GM18520 (cell line): ENCODE measurements around the gene C2CD5.
"Not testable (repeated sequence)": the region's sequence is repeated elsewhere in the genome, so short reads cannot be mapped to it uniquely, and the experiment has no call there.

Experiments
- ATAC-seq: cut with Tn5 transposase; IDR thresholded peaks from one replicate; pipeline ENCODE4 v1.9.1; 2021; ENCODE audit not compliant: unreplicated experiment

The C2CD5 gene

DNA sequence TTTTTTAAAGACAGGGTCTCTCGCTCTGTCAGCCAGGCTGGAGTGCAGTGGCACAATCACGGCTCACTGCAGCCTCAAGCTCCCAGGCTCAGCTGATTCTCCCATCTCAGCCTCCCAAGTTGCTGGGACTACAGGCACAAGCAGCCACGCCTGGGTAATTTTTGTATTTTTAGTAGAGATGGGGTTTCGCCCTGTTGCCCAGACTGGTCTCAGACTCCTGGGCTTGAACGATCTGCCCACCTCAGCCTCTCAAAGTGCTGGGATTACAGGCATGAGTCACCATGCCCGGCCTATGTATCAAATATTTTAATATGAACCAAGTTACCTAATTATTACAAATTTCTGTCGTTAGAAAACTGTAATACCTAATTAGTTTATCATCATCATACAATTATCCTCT lies 63.5 kb downstream of the C2CD5 start:
- not testable (repeated sequence) for ATAC-seq

DNA sequence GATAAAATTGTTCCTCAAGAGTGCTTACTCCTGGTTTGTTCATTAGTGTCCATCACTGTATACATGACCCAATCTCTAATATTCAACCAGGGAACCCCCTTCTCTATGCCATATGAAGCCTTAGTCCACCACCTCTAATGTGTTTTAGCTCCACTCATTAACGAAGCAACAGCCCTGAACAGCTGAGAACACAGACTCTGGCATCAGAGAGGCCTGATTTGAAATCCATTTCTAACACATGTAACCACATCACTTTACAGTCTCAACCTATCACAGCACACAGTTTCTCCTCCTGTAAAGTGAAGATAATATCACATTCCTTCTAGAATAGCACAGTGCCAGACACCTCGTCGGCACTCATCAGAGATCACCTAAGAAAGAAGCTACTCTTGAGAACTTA lies 64.3 kb downstream of the C2CD5 start:
- no peak for ATAC-seq

DNA sequence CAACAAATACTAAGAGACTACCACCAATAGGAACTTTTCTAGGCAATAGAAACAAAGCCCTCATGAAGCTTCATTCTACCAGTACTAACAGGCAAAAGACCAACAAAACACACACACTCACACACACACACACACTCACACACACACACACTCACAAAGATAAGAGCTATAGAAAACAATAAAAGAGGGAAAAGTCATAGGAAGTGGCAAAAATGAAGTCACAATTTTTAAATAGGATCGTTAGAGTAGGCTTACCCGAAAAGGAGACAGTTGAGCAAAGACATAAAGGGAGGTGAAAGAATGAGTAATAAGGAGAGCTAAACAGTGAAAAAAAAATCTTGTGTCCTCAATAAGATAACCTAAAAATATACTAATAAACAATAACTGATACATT lies 66.5 kb downstream of the C2CD5 start:
- ATAC-seq, result peak; percentile 33

DNA sequence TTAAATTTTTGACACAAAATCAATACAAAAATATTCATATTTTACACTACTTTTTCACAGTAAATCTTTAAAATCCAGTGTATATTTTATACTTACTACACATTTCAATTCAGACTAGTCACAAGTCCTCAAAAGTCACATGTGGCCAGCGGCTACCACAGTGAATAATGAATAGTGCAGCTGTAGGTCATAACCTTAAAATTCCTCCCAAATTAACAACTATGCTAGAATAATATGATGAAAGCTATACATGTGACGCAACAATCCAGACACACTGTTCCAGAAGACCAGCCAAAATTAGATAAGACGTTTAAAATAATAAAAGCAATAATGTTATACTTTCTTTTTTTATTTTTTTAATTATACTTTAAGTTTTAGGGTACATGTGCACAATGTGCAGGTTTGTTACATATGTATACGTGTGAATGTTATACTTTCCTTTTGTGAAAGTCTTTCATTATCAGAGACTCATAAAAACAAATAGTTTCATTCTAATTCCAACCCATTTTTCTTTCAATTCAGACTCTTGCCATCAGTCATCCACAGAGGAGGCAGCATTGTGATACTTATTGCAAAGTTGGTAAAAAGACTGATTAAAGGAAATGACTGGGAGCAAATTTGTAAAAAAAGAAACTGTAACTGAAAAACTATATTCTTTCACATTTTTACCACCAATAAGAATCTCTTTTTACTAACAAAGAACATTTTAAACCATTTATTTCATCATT lies 67.0 kb downstream of the C2CD5 start:
- no peak for ATAC-seq

DNA sequence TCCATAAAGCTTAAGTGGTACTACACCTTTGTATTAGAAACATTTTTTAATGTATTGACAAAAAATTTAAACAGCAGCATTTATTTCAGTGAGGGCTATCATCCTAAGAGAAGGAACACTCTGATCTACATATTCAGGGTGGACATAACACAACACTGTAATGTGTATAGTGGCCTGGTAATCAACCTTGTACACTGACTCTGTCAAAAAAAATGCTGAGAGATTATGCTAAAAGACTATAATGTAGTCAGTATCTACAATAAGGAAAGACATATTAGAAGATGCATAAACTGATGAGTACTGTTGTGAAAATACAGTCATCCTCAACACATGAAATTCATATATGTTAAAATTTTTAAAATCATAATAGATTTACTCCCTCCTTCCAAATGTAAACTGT lies 68.2 kb downstream of the C2CD5 start:
- no peak for ATAC-seq

DNA sequence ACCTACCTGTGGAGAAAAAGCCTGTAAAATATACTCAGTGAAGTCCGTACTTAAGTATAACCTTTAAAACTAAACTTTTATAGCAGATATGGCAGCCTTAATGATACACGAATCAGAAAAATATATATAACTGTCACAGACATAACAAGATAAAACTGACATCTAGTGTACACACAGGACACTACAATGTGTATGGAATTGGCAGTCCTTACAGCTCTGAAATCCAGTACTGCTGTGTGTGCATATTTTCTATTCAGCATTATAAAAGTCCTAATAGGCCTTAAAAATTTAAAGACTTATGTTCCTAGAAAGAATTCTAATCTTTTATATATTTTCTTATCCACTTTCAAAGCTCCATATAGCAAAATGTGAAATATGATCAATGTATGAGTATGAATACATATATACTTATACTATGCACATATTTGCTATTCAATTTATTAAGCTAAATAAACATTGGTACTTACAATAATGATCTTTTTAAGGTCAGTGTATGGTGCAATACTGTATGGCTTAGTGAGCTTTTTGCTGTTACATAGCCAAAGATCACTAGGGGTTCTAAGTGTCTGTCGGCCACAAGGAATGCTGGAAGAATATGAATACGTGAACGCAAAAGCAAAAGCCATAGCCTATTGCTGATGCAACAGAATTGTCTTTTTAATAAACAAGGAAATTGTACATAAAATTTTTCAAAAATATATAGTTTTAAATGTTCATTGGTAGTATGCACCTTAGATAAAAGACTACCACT lies 69.2 kb downstream of the C2CD5 start:
- no peak for ATAC-seq

DNA sequence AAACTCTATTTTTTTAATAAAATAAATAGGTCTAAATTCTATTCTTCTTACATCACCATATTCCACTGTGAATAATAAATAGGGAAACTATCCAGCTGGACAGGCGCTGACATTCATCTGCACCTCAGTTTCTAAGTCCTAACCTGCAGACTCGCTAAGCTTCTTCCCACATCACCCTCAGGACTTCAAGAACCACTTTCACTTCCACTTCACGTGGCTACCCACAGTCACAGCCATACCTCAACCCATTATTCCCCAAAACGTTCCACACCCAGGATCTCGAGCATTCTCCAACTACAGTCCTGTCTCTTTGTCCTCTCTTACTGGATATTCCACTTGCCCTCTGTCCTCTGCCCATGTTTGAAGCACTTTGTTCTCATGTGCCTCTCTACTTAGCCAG lies 71.1 kb downstream of the C2CD5 start:
- peak; percentile 45 for ATAC-seq

DNA sequence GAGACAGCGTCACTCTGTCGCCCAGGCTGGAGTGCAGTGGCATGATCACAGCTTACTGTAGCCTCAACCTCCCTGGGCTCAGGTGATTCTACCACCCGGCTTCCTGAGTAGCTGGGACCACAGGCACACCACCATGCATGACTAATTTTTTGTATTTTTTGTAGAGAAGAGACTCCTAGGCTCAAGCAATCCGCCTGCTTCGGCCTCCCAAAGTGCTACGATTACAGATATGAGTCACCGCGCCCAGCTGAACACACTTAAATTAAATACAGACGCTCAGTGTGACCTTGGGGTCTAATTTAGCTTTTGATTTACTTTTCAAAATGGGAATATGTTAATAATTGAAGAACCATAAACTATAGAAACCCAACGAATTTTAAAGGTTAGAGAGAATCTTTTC lies 77.2 kb downstream of the C2CD5 start:
- no peak for ATAC-seq

DNA sequence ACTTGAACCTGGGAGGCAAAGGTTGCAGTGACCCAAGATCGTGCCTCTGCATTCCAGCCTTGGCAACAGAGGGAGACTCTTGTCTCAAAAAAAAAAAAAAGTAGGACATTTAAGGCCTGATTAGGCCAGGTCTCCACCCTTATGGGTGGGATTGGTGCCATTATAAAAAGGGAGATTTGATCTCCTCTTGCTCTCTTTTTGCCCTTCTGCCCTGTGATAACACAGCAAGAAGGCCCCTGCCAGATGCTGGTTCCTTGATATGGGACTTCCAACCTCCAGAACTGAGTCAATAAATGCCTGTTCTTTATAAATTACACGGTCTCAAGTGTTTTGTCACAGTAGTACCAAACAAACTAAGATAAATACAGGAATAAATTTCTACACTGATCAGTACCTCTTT lies 81.0 kb downstream of the C2CD5 start:
- no peak for ATAC-seq

DNA sequence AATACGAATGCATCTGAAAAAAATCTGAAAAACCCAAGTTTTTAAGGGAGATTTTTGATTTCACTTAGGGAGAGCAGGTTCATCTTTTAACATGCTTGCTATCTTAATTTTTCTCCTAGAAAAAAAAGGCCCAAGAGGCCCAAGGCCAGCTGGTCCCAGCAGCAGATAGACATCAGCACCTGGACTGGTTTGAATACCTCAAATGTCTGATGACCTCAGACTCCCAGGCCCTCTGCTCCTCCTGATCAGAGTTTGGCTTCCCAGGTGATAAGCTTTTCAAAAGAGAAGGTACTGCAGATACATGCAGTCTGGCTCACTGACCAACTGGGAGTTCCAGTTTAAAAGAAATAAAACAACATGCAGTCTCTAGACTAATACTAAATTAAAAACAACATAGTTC lies 82.6 kb downstream of the C2CD5 start:
- ATAC-seq, result no peak

DNA sequence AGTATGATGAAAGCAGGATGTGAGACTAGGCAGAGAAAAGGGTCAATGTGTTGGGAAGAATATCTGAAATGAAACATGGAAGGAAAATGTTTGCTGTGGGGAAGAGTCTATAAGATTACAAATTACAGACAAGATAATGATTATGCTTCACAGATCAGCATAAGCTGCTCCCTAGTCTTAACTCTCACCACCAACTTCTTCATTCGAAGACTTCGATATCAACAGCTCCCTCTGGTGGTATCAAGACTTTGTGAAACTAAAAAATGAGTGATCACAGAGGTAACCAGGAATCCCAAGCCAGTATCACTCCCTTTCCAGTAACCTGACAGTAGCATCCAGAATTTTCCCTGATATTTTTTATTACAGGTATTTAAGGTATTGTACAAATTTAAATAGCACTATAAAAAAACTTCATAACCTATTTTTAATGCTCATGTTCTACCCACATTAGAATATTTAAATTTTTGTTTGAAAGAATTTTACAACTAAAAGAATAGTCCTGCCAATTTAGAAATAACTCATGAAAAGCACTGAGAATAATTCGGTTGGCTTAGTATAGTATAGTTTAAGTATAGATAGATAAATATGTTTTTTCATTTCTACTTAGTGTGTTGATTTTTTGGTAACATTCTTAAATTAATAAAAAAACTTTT lies 84.4 kb downstream of the C2CD5 start:
- ATAC-seq, result no peak

DNA sequence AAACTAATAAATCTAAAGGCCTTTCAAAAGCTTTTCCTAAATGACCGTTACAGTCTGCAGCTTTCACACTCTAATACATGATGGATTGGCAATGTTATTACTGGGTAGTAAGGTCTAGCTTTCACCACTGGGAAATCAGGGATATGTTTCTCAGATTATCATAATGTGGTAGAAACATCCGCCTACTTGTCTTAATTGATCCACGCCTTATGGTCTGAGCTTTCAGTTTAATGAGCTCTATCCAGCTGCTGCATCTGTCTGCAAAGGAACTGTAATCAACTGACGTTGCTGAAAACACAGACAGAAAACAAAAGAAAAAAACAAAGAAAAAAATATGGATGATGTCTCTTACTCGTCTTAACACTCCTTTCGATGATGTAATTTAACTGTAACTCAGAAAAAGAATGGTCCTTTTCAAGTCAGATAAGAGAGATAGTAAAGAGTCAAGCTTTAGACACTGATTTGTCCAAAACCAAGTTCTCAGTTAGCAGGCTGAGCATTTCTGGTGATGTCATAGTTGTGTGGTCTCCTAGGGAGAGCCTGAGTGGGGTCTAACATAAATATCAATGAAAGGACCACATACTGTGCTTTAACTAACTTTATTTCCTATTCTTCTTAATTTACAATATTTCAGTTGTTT lies 85.9 kb downstream of the C2CD5 start:
- no peak for ATAC-seq

DNA sequence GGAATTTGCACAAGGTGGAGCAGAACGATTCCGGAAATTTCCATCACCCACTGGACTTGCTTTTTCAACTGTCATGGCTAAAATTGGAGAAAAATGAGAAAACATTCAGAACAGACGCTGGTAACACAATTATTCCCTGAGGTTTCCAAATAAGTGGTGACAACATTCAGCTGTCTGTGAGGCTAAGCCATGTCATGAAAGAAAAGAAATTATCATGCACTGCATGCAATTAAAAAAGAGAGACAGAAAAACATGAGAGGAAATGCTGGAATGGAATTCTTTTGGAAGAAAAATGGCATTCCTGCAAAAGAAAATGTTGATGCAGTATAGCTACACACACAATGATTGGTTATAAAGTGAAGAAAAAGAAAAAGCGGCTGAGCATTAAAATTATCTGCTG lies 87.3 kb downstream of the C2CD5 start:
- ATAC-seq, result no peak

DNA sequence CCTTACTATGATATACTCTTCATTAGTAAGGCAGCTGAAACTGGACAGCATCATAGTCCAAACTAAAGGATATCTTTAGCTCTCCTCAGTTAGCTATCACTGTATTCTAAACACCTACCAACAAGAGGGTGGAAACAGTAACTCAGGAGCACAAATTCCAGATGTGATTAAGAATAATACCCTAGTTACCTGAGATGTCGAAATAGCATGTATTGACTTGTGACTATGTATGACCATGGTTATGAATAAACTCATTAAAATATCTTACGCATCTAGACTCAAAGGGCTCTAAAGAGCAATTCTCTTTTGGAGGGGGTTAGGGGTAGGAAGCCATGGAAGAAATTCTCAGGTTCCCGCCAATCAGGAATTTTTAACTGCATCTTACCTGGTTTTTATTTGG lies 90.8 kb downstream of the C2CD5 start:
- no peak for ATAC-seq

DNA sequence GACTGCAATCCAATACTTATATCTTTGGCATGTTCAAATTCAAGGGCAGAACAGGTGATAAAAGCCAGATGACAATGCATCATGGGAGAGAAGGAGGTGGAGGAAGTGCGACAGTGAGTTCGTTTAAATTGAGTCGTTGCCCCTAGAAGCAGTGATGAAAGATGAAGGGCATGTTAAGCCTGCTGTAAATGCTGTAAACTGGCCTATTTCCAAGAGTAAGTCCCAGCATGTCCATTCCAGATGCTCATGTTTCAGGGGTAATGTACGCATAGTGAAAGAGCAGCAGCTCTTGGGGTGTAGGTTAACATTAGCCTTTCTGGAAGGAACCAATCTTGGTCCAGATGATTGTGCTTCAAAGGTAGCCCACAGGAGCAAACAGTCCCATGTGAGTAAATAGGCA lies 97.1 kb downstream of the C2CD5 start:
- no peak for ATAC-seq

DNA sequence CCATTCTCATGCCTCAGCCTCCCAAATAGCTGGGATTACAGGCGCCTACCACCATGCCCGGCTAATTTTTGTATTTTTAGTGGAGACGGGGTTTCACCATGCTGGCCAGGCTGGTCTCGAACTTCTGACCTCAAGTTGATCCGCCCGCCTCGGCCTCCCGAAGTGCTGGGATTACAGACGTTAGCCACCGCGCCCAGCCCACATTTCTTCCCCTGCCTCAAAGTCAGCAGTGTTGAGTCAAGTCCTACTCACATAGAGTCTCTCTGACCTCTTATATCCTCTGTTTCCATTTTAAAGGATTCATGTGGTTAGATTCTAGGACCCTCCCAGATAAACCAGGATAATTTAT lies 100.1 kb downstream of the C2CD5 start:
- ATAC-seq, result not testable (repeated sequence)

DNA sequence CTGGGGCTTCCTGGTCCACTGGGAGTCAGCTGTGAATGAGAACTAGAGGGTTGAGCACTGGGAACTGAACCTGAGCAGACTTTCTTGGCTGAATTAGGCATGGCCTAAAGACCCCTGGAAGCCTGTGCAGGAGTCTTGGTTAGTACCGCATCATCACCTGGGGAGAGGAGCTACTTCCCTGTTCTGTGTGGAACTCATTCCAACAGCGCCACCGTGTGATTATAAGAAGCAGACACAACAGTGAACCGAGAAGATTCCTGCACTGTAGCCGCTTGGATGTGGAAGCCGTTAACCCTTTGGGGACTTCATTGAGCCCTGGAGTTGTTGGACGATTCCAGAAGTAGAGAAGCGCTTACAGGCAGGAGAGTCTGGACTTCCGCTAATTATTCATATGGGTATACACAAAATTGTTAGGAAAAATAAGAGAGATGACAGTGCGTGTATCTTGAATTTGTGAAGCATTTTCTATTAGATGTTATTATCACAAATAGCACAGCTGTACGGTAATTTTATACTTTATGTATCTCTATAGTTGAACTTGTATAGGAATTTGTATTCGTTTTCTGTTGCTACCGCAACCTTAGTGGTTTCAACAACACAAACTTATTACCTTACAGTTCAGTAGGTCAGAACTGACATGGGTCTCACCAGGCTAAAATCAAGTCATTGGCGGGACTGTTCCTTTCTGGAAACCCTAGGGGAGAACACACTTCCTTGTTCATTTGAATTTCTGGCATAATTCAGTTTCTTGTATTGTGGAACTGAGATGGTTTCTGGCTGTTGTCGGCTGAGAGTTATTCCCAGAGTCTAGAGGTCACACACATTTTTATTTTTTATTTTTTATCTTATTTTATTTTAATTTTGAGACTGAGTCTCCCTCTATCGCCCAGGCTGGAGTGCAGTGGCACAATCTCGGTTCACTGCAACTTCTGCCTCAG lies 100.7 kb downstream of the C2CD5 start:
- ATAC-seq, result peak; percentile 97

DNA sequence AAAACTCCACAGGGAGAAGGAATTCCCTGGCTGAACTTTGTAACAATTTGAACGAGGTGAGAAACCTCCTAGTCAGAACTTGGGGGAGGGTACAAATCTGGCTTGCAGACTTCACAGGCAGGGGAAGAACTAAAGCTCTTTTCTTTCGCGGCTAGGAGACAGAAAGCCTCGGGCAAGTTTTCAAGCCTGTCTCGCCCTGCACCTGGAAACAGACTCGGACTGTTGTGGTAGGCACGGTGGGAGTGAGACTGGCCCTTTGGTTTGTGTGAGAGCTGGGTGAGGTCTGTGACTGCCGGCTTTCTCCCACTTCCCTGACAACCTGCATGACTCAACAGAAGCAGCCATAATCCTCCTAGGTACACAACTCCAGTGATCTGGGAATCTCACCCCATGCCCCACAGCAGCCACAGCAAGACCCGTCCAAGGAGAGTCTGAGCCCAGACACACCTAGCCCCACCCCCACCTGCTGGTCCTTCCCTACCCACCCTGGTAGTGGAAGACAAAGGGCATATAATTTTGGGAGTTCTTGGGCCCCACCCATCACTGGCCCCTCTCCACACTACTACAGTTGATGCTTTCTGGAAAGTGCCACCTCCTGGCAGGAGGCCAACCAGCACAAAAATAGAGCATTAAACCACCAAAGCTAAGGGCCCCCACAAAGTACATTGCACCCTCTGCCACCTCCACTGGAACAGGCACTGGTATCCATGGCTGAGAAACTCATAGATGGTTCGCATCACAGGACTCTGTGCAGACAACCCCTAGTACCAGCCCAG lies 107.1 kb downstream of the C2CD5 start:
- ATAC-seq, result no peak

DNA sequence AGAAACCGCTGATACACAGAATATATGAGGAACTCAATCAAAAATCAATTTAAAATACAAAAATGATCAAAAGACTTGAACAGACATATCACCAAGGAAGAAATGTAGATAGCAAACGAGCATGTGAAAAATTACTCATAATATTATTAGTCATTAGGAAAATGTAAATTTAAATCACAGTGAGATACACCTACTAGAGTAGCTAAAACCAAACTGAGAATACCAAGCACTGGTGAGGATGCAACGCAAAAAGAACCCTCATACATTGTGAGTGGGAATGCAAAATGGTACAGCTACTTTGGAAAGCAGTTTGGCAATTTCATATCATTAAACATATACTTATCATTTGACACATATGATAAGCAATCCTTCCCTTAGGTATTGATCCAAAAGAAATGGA lies 108.8 kb downstream of the C2CD5 start:
- ATAC-seq, result no peak

DNA sequence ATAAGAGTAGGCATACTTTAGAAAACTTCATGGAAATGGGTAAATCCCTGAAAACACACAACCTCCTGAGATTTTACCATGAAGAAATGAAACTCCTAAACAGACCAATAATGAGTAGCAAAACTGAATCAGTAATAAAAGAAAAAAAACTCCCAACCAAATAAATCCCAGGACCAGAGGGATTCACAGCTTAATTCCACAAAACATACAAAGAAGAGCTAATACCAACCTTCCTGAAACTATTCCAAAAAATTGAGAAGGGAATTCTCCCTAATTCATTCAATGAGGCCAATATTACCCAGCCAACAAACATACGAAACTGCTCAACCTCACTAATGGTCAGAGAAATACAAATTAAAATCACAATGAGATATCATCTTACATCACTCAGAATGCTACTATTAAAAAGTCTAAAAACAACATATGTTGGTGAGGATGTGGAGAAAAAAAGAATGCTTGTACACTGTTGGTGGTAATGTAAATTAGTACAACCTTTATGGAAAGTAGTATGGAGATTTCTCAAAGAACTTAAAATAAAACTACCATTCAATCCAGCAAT lies 112.6 kb downstream of the C2CD5 start:
- no peak for ATAC-seq
